Activated CD4-positive, alpha-beta memory T cell treated with anti-CD3 and anti-CD28 coated beads for 36 hours (primary cell): ENCODE results near the gene STEAP2. TPM values are rescaled to one million over a fixed set of nuclear protein-coding genes. Genes with fewer than 3 reads are reported as not detected.

Experiments used
- CTCF ChIA-PET: fragments of 350-600 bp; sonication (Branson Sonifier 250); formaldehyde crosslinking; loops from one replicate; lab custom pipeline; 2021; ENCODE audit warnings: antibody characterized with exemption, inconsistent platforms; lab: Charles Lee
- POLR2A ChIA-PET: fragments of 350-600 bp; sonication (Branson Sonifier 250); formaldehyde crosslinking; loops from one replicate; lab custom pipeline; 2021; ENCODE audit warnings: antibody characterized with exemption; lab: Charles Lee
- DNase-seq: peaks from one replicate; pipeline ENCODE4 v3.0.0-alpha.2; 2020
- H3K27ac Mint-ChIP-seq: one replicate; pipeline ENCODE4 v1.8.0; 2021; ENCODE audit warnings: mixed read lengths
- H3K27me3 Mint-ChIP-seq: one replicate; pipeline ENCODE4 v1.8.0; 2021; ENCODE audit warnings: mixed read lengths
- H3K36me3 Mint-ChIP-seq: one replicate; pipeline ENCODE4 v1.8.0; 2021; ENCODE audit warnings: mixed read lengths
- H3K4me1 Mint-ChIP-seq: one replicate; pipeline ENCODE4 v1.8.0; 2021; ENCODE audit warnings: low read depth, mixed read lengths
- H3K4me3 Mint-ChIP-seq: one replicate; pipeline ENCODE4 v1.8.0; 2021; ENCODE audit warnings: mild to moderate bottlenecking, mixed read lengths
- H3K9me3 Mint-ChIP-seq: one replicate; pipeline ENCODE4 v1.8.0; 2021; ENCODE audit warnings: mixed read lengths
- intact Hi-C: fragments of 100-400 bp; cut with micrococcal nuclease; formaldehyde crosslinking; loops from one replicate; pipeline ENCODE4 v1.15.1; 2023
- total RNA-seq, 2 experiments: library from RNA; stranded (reverse); gene quantifications; one replicate each; pipeline ENCODE4 v1.2.3, GENCODE V29; 2021

STEAP2 gene
- total RNA-seq, 2 experiments from 2014 or later: not detected

DNA sequence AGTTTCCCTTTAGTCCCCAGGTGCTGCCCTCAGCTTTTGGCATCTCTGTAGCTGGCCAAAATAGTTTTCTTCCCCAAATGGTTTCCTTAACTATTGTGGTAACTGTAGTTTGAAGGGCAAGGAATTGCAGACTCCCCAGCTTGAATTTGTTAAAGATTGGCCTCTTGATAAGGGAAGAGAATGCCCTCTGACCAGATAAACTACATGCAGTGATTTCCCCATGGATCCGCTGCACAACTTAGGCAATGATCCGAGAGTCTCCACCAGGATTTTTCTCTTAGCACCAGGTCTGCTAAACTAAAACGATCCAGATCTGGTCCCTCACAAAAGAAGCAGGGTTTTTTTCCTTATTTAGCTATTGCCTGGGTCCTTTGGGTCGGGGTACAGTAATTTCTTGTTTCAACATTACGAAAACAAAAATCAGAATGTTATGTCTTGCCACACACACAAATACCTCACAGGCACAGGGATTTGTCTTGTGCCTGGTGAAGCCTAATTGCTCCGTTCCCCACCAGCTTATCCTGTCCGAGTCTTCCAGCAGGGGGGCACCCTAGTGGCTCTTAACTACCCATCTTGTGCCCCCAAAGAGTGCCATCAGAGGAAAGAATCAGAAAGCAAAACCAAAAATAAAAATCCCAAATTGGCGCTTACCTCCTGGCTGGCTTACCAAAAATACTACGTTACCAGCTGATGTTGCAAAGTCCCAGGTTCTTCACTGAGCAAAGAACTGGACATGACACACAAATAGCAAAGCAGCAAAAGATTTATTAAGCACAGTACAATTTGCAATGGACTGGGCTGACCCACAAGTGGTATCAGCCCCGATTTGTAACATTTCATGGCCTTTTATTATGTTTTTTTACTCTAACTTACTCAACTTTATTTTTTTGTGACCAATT lies 16.4 kb upstream of the STEAP2 start:
- ChIA-PET POLR2A (no interaction called here), CTCF (no interaction called here)
- no peaks in the 10 kb centered on the region for H3K4me1 Mint-ChIP-seq
- no peak overlapping the region for H3K4me3 Mint-ChIP-seq
- intact Hi-C loops: no loop called here
- H3K27me3 Mint-ChIP-seq: no peaks in the 10 kb centered on the region
- peaks cover 2% of the 10 kb centered on the region for H3K36me3 Mint-ChIP-seq
- H3K27ac Mint-ChIP-seq: no peak overlapping the region
- DNase-seq: no peak
- peaks cover 26% of the 10 kb centered on the region for H3K9me3 Mint-ChIP-seq

DNA sequence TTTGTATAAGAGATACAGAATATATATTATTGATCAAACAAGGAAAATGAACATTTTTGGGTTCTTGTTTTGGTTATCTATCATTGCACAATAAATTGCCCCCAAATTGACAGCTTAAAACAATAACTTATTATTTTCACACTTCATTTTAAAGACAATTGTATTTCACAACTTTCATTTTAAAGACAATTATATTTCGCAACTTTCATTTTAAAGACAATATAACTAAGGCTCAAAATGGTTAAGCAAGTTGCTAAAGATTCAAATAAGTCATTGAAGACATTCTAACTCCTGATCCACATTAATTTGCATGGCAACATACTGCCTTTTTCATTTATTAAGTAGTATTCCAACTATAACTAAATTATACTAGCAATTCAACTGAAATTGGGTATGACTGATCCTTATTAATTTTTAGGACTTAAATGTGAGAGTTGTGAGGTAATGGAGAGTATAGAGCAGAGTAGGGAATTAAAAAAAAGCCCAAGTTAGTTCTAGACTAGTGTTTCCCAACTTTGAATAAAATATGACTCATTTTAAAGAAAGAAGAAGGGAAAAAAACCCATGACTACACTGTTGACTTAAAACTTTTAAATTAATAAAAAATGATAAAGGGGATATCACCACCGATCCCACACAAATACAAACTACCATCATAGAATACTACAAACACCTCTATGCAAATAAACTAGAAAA lies 9.9 kb upstream of the STEAP2 start:
- POLR2A ChIA-PET: no interaction called here
- no peaks in the 10 kb centered on the region for H3K36me3 Mint-ChIP-seq
- no peaks in the 10 kb centered on the region for H3K4me1 Mint-ChIP-seq
- H3K9me3 Mint-ChIP-seq: peaks cover 3% of the 10 kb centered on the region
- DNase-seq: no peak
- CTCF ChIA-PET: no interaction called here
- no peak overlapping the region for H3K4me3 Mint-ChIP-seq
- H3K27ac Mint-ChIP-seq: no peak overlapping the region
- intact Hi-C loops: no loop called here
- H3K27me3 Mint-ChIP-seq: no peaks in the 10 kb centered on the region

DNA sequence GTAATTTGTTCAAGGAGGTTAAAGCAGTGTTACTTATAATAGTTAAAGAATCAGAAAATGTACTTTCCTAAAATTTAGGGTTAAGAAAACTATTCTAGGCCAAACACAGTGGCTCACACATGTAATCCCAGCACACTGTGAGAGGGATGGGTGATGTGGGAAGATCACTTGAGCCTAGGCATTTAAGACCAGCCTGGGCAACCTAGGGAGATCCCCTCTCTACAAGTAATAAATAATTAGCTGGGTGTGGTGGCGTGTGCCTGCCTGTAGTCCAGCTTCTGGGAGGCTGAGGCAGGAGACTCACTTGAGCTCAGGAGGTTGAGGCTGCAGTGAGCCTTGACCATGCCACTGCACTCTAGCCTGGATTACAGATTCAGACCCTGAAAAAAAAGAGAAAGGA lies 3.6 kb upstream of the STEAP2 start:
- no peak overlapping the region for H3K27ac Mint-ChIP-seq
- H3K4me3 Mint-ChIP-seq: no peak overlapping the region
- CTCF ChIA-PET: no interaction called here

DNA sequence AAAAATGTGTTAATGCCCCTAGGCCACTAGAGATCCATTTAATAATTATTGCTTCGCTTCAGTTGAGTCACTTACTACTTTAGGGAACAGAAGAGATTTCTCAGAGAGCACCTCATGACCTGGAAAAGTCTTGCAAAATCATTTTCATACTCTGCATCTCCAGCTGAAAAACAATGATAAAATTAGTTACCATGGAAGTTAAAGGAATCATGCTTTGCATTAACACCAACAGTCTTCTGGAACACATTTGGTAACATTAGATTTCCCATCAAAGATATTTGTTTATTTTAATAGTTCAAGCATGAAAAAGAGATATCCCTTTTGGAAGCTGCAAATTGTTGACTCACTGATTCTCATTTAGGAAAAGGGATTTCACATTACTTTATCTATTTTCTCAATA lies 1.8 kb upstream of the STEAP2 start:
- no peak overlapping the region for H3K27ac Mint-ChIP-seq
- peaks cover 18% of the 10 kb centered on the region for H3K27me3 Mint-ChIP-seq
- DNase-seq: no peak
- H3K4me3 Mint-ChIP-seq: no peak overlapping the region
- ChIA-PET POLR2A (no interaction called here), CTCF (no interaction called here)
- no peaks in the 10 kb centered on the region for H3K9me3 Mint-ChIP-seq
- intact Hi-C loops: loop anchor here (5.0 kb wide), 1 partner anchor 57 kb away; the partner anchor contains the start of gene STEAP1
- H3K36me3 Mint-ChIP-seq: no peaks in the 10 kb centered on the region
- peaks cover 6% of the 10 kb centered on the region for H3K4me1 Mint-ChIP-seq

More for the DNA sequence above, 3.6 kb upstream of the STEAP2 start:
- Mint-ChIP-seq H3K27me3 (peaks cover 18% of the 10 kb centered on the region), H3K36me3 (no peaks in the 10 kb centered on the region), H3K9me3 (peaks cover 3% of the 10 kb centered on the region), H3K4me1 (peaks cover 6% of the 10 kb centered on the region)
- intact Hi-C loops: no loop called here
- no peak for DNase-seq
- POLR2A ChIA-PET: no interaction called here

DNA sequence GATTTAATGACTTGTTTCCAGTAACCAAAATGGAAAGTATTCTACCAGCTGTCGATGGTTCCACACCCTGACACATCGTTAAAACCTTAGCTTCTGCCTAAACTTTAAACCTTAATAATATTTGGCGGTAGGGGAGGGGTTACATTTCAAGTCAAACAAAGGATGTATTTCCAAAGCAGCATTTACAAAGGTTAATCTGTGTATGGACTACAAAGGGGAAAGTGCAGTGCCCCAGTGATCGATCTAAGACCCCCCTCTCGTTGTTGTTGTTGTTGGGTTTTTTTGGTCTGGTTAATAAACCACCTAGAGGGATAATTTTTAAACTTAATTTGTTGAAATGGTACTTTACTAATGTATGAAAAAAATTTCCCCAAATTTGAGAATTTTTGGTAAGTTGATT lies 1.1 kb upstream of the STEAP2 start:
- DNase-seq: no peak
- Mint-ChIP-seq H3K4me3 (no peak overlapping the region), H3K36me3 (no peaks in the 10 kb centered on the region), H3K27ac (no peak overlapping the region), H3K4me1 (peaks cover 6% of the 10 kb centered on the region), H3K27me3 (peaks cover 18% of the 10 kb centered on the region), H3K9me3 (no peaks in the 10 kb centered on the region)
- ChIA-PET CTCF (interaction anchor here (0.8 to 1.7 kb wide), 2 partner anchors 56 to 218 kb away, joined by 6 to 7 read pairs; partner anchors contain the start of gene STEAP1), POLR2A (no interaction called here)
- intact Hi-C loops: loop anchor here (5.0 kb wide), 1 partner anchor 58 kb away; the partner anchor contains the start of gene STEAP1

DNA sequence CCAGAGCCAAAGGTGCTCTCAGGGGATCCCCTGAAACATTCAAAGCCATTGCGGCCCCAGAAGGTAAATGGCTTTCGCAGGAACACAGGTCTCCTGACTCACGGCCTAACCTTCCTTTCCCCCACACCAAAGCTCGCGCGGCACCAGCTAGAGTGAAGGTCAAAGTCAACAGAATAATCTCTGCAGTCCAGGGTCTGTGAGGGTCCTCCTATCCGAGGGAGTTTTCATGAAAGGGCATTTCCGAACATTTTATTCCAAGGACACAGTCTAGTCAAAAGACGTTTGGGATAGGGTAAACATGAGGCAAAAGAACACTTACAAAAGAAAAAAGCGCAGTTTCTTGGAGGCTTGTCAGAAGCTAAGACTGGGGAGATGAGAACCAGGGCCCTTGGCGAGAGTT lies 559 bp upstream of the STEAP2 start:
- ChIA-PET POLR2A (no interaction called here), CTCF (interaction anchor here (0.8 to 1.7 kb wide), 5 partner anchors 14 to 217 kb away, joined by 3 to 7 read pairs (median 5); partner anchors contain the start of gene STEAP1)
- Mint-ChIP-seq H3K4me3 (peak overlapping the region; percentile 26), H3K27me3 (peaks cover 18% of the 10 kb centered on the region), H3K4me1 (peaks cover 6% of the 10 kb centered on the region), H3K9me3 (no peaks in the 10 kb centered on the region), H3K27ac (no peak overlapping the region), H3K36me3 (no peaks in the 10 kb centered on the region)
- intact Hi-C loops: loop anchor here (5.0 kb wide), 1 partner anchor 59 kb away; the partner anchor contains the start of gene STEAP1
- no peak for DNase-seq

DNA sequence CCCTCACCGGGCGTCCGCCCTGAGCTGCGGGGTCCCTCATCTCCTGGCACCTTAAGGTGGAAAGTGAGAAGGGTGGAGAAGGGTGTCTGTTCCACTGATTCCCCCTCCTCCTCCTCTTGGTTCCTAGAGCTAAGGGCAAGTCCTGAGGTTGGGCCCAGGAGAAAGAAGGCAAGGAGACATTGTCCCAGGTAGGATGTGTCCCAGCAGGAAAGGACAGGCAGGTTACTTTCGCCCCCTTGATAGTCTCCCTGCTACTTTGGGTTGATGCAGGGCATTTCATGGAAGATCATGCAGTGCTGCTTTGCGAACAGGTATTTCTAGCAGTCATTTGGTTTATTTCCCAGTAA lies 582 bp downstream of the STEAP2 start:
- H3K4me1 Mint-ChIP-seq: peaks cover 6% of the 10 kb centered on the region
- H3K9me3 Mint-ChIP-seq: no peaks in the 10 kb centered on the region
- intact Hi-C loops: loop anchor here (5.0 kb wide), 1 partner anchor 60 kb away; the partner anchor contains the start of gene STEAP1
- no peaks in the 10 kb centered on the region for H3K36me3 Mint-ChIP-seq
- H3K27ac Mint-ChIP-seq: no peak overlapping the region
- H3K4me3 Mint-ChIP-seq: no peak overlapping the region
- POLR2A ChIA-PET: no interaction called here
- DNase-seq: no peak
- H3K27me3 Mint-ChIP-seq: peaks cover 21% of the 10 kb centered on the region
- CTCF ChIA-PET: interaction anchor here (0.8 to 1.7 kb wide), 4 partner anchors 15 to 216 kb away, joined by 3 to 7 read pairs (median 4); no protein-coding TSS in a partner anchor

DNA sequence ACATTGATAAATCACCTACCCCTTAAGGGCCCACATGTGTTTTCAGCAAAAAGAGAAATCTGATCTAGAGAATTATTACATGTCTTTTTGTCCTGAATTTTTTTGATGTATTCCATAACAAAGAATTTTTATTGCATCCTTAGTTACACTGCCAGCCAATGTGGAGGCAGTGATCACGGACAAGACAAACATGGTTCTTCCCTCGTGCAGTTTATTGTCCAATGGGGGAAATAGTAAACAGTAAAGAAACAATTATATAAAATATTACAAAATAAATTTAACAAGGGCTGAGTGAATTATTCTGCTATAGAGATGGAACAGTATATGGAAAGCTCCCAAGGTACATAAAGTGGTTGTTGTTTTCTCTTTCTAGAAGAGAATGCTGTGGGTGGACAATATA lies 2.0 kb downstream of the STEAP2 start:
- Mint-ChIP-seq H3K36me3 (no peaks in the 10 kb centered on the region), H3K4me3 (no peak overlapping the region), H3K4me1 (peaks cover 6% of the 10 kb centered on the region), H3K27me3 (peaks cover 18% of the 10 kb centered on the region), H3K9me3 (no peaks in the 10 kb centered on the region), H3K27ac (no peak overlapping the region)
- ChIA-PET POLR2A (no interaction called here), CTCF (no interaction called here)
- DNase-seq: no peak
- intact Hi-C loops: loop anchor here (5.0 kb wide), 1 partner anchor 61 kb away; the partner anchor contains the start of gene STEAP1

DNA sequence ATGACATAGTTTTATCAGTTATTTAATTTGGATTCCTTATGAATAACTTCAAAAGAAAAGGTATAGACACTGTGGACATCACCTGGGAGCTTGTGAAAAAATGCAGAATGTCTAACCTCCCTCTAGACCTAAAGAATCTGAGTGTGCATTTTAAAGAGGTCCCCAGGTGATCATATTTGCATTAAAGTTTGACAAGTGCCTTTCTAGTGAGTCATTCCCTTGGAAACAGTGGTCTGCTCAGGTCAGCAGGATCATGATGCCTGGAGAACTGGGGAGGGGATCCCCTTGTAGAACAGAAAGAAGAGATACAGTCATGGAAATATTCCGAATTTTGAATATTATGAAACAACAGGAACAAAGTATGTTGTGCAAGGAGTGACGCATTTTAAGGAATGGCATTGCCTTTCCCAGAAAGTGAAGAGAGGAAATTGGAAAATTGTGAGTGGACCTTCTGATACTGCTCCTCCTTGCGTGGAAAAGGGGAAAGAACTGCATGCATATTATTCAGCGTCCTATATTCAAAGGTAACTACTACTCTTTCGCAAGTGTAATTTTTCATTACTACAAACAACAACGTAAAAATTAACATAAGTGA lies 4.6 kb downstream of the STEAP2 start:
- Mint-ChIP-seq H3K36me3 (no peaks in the 10 kb centered on the region), H3K27me3 (peaks cover 14% of the 10 kb centered on the region), H3K27ac (no peak overlapping the region), H3K4me3 (no peak overlapping the region), H3K4me1 (peaks cover under 1% of the 10 kb centered on the region), H3K9me3 (no peaks in the 10 kb centered on the region)
- intact Hi-C loops: no loop called here
- CTCF ChIA-PET: no interaction called here
- POLR2A ChIA-PET: no interaction called here
- no peak for DNase-seq

DNA sequence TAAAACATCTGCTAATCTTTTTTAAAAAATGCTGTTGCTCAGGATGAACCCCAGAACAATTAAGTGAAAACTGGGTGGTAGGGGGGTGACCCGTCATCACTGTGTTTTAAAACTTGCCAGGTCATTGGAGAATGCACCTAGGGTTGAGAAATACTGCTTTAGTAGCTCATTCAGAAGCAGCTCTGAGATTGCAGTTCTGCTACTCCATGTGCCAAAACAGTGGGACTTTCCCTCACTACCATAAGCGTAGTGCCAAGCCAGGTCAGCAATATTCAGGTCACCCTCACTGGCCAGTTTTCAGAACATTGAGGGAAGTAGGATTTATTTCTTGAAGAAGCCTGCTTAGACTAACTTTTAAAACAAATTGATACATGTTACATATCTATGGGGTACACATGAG lies 5.2 kb downstream of the STEAP2 start:
- CTCF ChIA-PET: no interaction called here
- intact Hi-C loops: no loop called here
- Mint-ChIP-seq H3K9me3 (no peaks in the 10 kb centered on the region), H3K4me1 (no peaks in the 10 kb centered on the region), H3K4me3 (no peak overlapping the region), H3K27me3 (peaks cover 13% of the 10 kb centered on the region), H3K27ac (no peak overlapping the region), H3K36me3 (no peaks in the 10 kb centered on the region)
- POLR2A ChIA-PET: no interaction called here
- DNase-seq: no peak

DNA sequence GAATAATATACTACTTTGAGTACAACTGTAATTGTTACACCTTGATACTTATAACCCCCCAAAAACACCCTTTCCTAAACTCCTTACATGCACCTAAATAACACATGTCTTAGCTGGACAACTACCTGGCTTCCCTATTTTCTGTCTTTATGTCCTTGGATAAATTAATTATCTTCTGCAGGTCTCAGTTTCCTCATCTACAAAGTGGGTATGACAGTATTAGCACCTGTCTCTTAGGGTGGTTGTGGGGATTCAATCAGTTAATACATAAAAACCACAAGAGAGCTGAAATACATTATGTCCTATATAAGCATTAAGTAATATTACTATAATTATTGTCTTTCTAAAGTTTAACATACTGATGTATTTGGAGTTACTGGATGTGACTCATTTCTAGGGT lies 10.8 kb downstream of the STEAP2 start:
- Mint-ChIP-seq H3K36me3 (no peaks in the 10 kb centered on the region), H3K27me3 (peaks cover 18% of the 10 kb centered on the region), H3K9me3 (no peaks in the 10 kb centered on the region), H3K4me1 (no peaks in the 10 kb centered on the region), H3K4me3 (no peak overlapping the region), H3K27ac (no peak overlapping the region)
- intact Hi-C loops: no loop called here
- POLR2A ChIA-PET: no interaction called here
- CTCF ChIA-PET: no interaction called here
- DNase-seq: no peak
